SJSA1 (cell line): ENCODE data around the gene WWOX. TPM values are rescaled to one million over a fixed set of nuclear protein-coding genes. Genes with fewer than 3 reads are reported as not detected.

Source experiments
- DNase-seq, 2 experiments: peaks; one replicate each; pipeline ENCODE4 v3.0.0-alpha.2; 2015 to 2020; ENCODE audit warnings: low spot score in 2 of 2, low read depth in 1 of 2
- H3K27ac ChIP-seq: fragments of 250-450 bp; sonication (Bioruptor Pico); 2 replicates; pipeline ENCODE4 v1.5.1; 2020; ENCODE audit warnings: mild to moderate bottlenecking, moderate library complexity
- H3K27me3 ChIP-seq: fragments of 250-450 bp; sonication (Bioruptor Pico); replicated peaks from 2 replicates; pipeline ENCODE4 v1.5.1; 2020; ENCODE audit warnings: mild to moderate bottlenecking, moderate library complexity
- H3K36me3 ChIP-seq: fragments of 250-450 bp; sonication (Bioruptor Pico); 2 replicates; pipeline ENCODE4 v1.5.1; 2020; ENCODE audit warnings: mild to moderate bottlenecking
- H3K4me1 ChIP-seq: fragments of 250-450 bp; sonication (Bioruptor Pico); replicated peaks from 2 replicates; pipeline ENCODE4 v1.6.1; 2021; ENCODE audit warnings: mild to moderate bottlenecking
- H3K4me3 ChIP-seq: fragments of 250-450 bp; sonication (Bioruptor Pico); 2 replicates; pipeline ENCODE4 v1.5.1; 2020; ENCODE audit warnings: mild to moderate bottlenecking
- H3K9me3 ChIP-seq: fragments of 250-450 bp; sonication (Bioruptor Pico); replicated peaks from 2 replicates; pipeline ENCODE4 v1.5.1; 2020; ENCODE audit warnings: mild to moderate bottlenecking
- total RNA-seq: library from RNA; depleted of rRNA; stranded (reverse); fragments of >200 nt; shearing (Covaris generic); gene quantifications from 2 replicates; pipeline ENCODE4 v1.2.3, GENCODE V29; 2014

WWOX gene
- total RNA-seq, 1 experiment from 2014 or later, result 13.4 TPM

GRCh38 chr16:78791011-78791410 is 691.6 kb downstream of the WWOX start:
- peaks cover 7% of the 10 kb centered on the region for H3K9me3 ChIP-seq
- DNase-seq, result no peak
- H3K27ac ChIP-seq, result no peak overlapping the region
- H3K36me3 ChIP-seq, result no peaks in the 10 kb centered on the region
- no peak overlapping the region for H3K4me3 ChIP-seq
- no peaks in the 10 kb centered on the region for H3K27me3 ChIP-seq
- H3K4me1 ChIP-seq, result no peaks in the 10 kb centered on the region

GRCh38 chr16:78791926-78792325 is 692.5 kb downstream of the WWOX start:
- no peak overlapping the region for H3K4me3 ChIP-seq
- H3K36me3 ChIP-seq, result no peaks in the 10 kb centered on the region
- H3K27me3 ChIP-seq, result no peaks in the 10 kb centered on the region
- no peak for DNase-seq
- H3K27ac ChIP-seq, result no peak overlapping the region
- H3K4me1 ChIP-seq, result no peaks in the 10 kb centered on the region
- H3K9me3 ChIP-seq, result peaks cover 7% of the 10 kb centered on the region

GRCh38 chr16:78792952-78793351 is 693.5 kb downstream of the WWOX start:
- Histone ChIP-seq H3K4me3 (no peak overlapping the region), H3K4me1 (no peaks in the 10 kb centered on the region), H3K27ac (no peak overlapping the region), H3K9me3 (peaks cover 2% of the 10 kb centered on the region; the same call in 1 of the 2 replicates), H3K36me3 (no peaks in the 10 kb centered on the region), H3K27me3 (no peaks in the 10 kb centered on the region)
- no peak for DNase-seq

GRCh38 chr16:78794581-78795250 is 695.3 kb downstream of the WWOX start:
- Histone ChIP-seq H3K9me3 (no peaks in the 10 kb centered on the region; the same call in 1 of the 2 replicates), H3K36me3 (no peaks in the 10 kb centered on the region), H3K4me1 (no peaks in the 10 kb centered on the region), H3K4me3 (no peak overlapping the region), H3K27ac (no peak overlapping the region), H3K27me3 (no peaks in the 10 kb centered on the region)
- DNase-seq, result no peak

GRCh38 chr16:78795433-78795832 is 696.0 kb downstream of the WWOX start:
- no peaks in the 10 kb centered on the region; the same call in 1 of the 2 replicates for H3K9me3 ChIP-seq

GRCh38 chr16:78796221-78796866 is 696.9 kb downstream of the WWOX start:
- Histone ChIP-seq H3K27ac (no peak overlapping the region), H3K9me3 (no peaks in the 10 kb centered on the region; the same call in 1 of the 2 replicates), H3K27me3 (no peaks in the 10 kb centered on the region), H3K4me3 (no peak overlapping the region), H3K36me3 (no peaks in the 10 kb centered on the region), H3K4me1 (no peaks in the 10 kb centered on the region)
- DNase-seq, result no peak

More at GRCh38 chr16:78795433-78795832, 696.0 kb downstream of the WWOX start:
- H3K27me3 ChIP-seq, result no peaks in the 10 kb centered on the region
- no peak overlapping the region for H3K4me3 ChIP-seq
- H3K36me3 ChIP-seq, result no peaks in the 10 kb centered on the region
- no peak overlapping the region for H3K27ac ChIP-seq
- no peak for DNase-seq
- no peaks in the 10 kb centered on the region for H3K4me1 ChIP-seq

GRCh38 chr16:78799429-78799828 is 700.0 kb downstream of the WWOX start:
- Histone ChIP-seq H3K27ac (no peak overlapping the region), H3K9me3 (peaks cover 3% of the 10 kb centered on the region), H3K36me3 (no peaks in the 10 kb centered on the region), H3K4me3 (no peak overlapping the region), H3K27me3 (no peaks in the 10 kb centered on the region), H3K4me1 (no peaks in the 10 kb centered on the region)
- DNase-seq, result no peak

GRCh38 chr16:78800523-78800922 is 701.1 kb downstream of the WWOX start:
- Histone ChIP-seq H3K4me1 (no peaks in the 10 kb centered on the region), H3K27ac (no peak overlapping the region), H3K27me3 (no peaks in the 10 kb centered on the region), H3K4me3 (no peak overlapping the region), H3K9me3 (peaks cover 3% of the 10 kb centered on the region), H3K36me3 (no peaks in the 10 kb centered on the region)
- DNase-seq, result no peak

- Histone ChIP-seq H3K27me3 (no peaks in the 10 kb centered on the region), H3K4me1 (no peaks in the 10 kb centered on the region), H3K9me3 (peaks cover 5% of the 10 kb centered on the region), H3K4me3 (no peak overlapping the region), H3K27ac (no peak overlapping the region), H3K36me3 (no peaks in the 10 kb centered on the region)
- no peak for DNase-seq
These were observed 704.7 kb downstream of the WWOX start for GRCh38 chr16:78804058-78804735.

- Histone ChIP-seq H3K4me1 (no peaks in the 10 kb centered on the region), H3K9me3 (peaks cover 7% of the 10 kb centered on the region), H3K4me3 (no peak overlapping the region), H3K27me3 (no peaks in the 10 kb centered on the region), H3K27ac (no peak overlapping the region), H3K36me3 (no peaks in the 10 kb centered on the region)
- no peak for DNase-seq
These were observed 706.1 kb downstream of the WWOX start for GRCh38 chr16:78805556-78805955.

GRCh38 chr16:78811247-78811646 is 711.8 kb downstream of the WWOX start:
- H3K27ac ChIP-seq, result no peak overlapping the region
- no peaks in the 10 kb centered on the region for H3K27me3 ChIP-seq
- H3K4me1 ChIP-seq, result no peaks in the 10 kb centered on the region
- no peaks in the 10 kb centered on the region for H3K36me3 ChIP-seq
- H3K4me3 ChIP-seq, result no peak overlapping the region
- H3K9me3 ChIP-seq, result peaks cover 4% of the 10 kb centered on the region
- DNase-seq, result no peak

GRCh38 chr16:78812582-78812981 is 713.1 kb downstream of the WWOX start:
- H3K27me3 ChIP-seq, result no peaks in the 10 kb centered on the region
- no peaks in the 10 kb centered on the region for H3K36me3 ChIP-seq
- peaks cover 2% of the 10 kb centered on the region for H3K9me3 ChIP-seq
- no peak for DNase-seq
- no peak overlapping the region for H3K4me3 ChIP-seq
- H3K27ac ChIP-seq, result no peak overlapping the region
- no peaks in the 10 kb centered on the region for H3K4me1 ChIP-seq

- Histone ChIP-seq H3K4me3 (no peak overlapping the region), H3K27ac (no peak overlapping the region), H3K4me1 (no peaks in the 10 kb centered on the region), H3K27me3 (no peaks in the 10 kb centered on the region), H3K36me3 (no peaks in the 10 kb centered on the region), H3K9me3 (peaks cover 9% of the 10 kb centered on the region)
- DNase-seq, result no peak
These were observed 714.3 kb downstream of the WWOX start for GRCh38 chr16:78813661-78814311.

- Histone ChIP-seq H3K36me3 (no peaks in the 10 kb centered on the region), H3K4me1 (no peaks in the 10 kb centered on the region), H3K27me3 (no peaks in the 10 kb centered on the region), H3K27ac (no peak overlapping the region), H3K4me3 (no peak overlapping the region), H3K9me3 (peaks cover 14% of the 10 kb centered on the region)
- DNase-seq, result no peak
These were observed 716.3 kb downstream of the WWOX start for GRCh38 chr16:78815713-78816112.
